HUDEP-2 (cell line): Measurements from ENCODE around the gene MYLK2.

Source experiments
- DNase-seq, 76 experiments: peaks; one replicate each; lab custom pipeline; 2025; ENCODE audit not compliant: unreplicated experiment in 76 of 76; lab: John Stamatoyannopoulos, UW

MYLK2 gene

DNA sequence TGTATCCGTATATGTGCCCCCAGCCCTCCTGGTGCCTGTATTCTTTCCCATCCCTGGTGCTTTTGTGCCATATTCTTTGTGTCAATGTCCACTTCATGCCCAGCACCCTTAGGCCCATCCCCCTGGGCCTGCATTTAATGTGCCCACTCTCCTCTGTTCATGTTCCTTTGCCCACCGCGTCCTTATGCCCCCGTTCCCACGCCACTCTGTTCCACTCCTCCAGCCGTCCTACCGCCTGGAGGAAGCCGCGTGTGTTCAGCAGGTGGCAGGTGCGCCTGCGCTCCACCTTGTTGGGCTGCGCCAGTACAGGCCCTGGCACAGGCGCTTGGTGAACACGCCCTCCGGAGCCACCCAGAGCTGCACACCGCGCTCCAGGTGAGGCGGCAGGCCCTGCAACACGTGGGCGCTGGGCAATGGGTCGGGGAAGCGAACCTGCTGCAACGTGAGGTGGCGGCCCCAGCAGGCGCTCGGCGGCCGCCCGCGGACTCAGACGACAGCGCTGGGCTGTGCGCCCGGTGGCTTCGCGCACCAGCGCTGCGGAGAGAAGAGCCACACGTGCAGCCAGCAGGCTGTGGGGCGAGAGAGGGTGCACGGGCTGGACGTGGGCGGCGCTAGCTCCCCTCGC, 30.3 kb downstream of the MYLK2 start:
- no peak for DNase-seq

DNA sequence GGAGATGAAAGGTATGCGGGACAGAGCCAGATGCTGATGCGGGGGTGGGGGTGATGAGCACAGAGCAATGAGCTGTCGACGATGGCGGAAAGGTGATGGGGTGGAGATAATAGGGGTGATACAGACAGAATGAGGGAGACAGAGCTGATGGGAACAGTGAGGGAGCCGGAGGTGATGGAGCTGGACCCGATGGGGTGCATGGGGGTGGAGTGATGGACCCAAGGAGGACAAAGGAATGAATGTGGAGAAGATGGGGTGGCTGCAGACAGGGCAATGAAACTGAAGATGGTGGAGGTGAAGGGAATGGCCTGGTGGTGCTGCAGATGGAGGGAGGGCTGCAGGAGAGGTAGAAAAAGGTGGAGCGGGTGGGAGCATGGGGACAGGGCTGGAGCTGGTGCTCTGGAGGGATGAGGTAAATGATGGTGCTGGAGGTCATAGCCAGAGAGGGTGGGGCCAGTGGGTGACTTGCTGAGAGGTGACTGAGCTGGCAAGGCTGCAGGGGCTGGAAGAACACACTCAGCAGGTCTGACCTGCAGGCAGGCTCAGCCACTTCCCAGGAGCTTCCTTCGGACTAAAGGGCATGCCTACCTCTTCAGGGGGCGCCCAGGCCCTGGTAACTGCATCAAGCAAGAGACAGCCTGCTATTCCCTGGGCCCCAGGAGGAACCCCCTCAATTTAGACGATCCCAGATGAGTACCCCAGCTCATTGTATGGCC, 32.2 kb downstream of the MYLK2 start:
- DNase-seq, result no peak

DNA sequence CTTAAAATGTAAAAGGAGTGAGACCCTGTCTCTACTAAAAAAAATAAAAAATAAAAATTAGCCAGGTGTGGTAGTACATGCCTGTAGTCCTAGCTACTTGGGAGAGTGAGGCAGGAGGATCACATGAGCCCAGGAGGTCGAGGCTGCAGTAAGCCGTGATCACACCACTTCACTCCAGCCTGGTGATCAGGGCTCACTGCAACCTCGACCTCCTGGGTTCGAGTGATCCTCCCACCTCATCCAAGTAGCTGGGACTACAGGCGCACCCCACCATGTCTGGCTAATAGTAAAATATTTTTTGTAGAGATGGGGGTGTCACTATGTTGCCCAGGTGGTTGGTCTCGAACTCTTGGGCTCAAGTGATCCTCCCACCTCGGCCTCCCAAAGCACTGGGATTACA, 34.3 kb downstream of the MYLK2 start:
- DNase-seq, result no peak

DNA sequence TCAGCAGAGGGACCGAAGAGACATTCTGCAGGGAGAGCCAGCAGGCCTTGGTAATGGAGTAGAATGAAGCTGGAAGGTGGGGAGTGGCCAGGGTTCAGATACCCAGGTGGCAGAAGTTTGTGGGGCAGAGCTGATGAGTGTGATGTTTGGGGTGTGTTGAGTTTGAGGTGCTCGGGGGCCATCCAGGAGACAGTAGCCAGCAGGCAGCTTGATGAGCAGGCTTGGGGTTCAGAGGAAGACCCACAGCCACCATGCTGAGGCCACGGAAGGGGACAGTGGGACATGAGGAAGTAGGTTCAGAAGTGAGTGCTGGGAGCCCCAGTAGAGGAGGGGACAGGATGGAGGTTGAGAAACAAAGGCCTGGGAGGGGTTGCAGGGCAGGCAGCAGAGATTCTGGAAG, 37.4 kb downstream of the MYLK2 start:
- DNase-seq, result no peak

DNA sequence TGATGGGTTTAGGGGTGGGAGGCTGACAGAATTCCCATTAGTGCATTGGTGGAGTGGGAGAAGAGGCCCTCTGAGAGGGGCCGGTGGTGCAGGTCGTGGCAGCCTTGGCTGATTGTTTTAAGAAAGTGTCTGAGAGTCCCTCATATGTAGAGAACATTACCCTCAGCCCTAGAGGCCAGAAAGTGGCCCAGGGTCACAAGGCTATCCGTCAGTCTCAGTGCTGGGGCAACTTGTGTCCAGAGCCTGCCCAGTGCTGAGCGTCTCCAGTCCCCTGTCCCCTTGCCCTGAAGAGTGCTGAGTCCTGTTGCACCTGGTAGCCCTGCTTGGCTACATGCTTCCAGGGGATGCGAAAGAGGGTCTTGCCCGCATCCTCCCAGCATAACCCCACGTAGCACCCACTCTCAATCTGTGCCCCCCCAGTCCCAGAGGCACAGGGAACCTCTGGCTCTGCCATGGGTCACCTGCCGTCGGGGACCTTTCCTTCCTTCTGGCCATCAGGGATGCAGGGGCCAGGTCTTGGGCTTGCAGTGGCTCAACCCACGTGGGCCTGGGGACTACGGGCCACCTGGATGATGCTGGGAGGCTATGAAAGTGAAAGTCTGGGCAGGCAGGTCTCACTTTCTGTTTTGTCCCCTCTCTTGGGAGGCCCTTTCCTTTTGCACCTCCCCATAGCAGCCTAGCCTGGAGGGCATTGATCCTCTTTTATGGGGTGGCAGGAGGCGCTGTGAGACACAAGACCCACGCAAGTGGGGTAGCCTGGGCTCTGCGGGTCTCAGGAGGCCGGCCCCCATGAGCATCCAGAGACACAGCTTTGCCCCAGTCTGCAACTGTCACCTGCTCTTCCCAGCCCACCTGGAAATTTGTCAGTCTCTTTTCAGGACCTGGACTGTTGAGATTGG, 39.0 kb downstream of the MYLK2 start:
- DNase-seq, result no peak

DNA sequence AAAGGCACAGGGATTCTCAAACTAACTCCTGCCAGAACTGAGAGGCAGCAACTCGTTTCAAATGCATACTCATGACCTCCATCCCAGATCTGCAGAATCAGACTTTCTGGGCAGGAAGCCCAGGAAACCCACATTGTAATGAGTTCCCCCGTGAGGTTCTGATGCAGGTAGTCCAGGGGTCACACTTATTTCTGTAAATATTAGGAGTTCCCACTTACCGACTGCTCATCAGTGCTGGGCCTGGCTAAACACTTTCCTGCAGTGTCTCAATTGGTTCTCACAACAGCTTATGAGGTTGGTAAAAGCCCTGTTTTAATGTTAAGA, 39.6 kb downstream of the MYLK2 start:
- no peak for DNase-seq

DNA sequence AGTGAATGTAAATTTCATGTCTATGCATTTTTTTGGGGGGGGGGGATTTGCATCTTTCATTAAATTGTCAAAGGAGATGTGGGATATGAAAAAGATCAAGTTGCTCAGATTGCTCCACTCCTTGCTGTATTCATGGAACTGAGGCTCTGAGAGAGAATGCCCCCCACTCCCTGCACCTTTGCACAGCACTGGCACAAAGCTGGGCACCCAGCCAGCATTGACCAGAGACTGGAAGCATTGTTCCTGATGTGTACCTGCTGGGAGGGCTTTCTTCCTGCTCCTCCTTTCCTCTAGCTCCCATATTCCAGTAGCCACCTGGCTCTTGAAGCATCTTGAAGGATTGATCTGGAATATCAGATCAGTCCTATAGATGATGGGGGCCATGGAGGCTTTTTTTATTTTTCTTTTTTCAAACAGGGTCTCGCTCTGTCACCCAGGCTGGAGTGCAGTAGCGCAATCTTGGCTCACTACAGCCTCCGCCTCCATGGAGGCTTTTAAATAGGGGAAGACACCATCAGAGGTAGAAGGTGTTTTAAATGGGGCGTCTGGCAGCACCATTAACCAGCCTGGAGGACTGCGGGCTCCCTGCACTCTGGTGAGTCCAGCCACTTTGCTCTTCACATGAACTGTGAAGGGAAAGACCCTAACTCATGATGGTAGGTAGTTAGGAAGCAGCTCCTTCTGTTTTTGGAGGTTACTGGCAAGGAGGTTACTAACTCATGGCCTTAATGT, 40.3 kb downstream of the MYLK2 start:
- no peak for DNase-seq

DNA sequence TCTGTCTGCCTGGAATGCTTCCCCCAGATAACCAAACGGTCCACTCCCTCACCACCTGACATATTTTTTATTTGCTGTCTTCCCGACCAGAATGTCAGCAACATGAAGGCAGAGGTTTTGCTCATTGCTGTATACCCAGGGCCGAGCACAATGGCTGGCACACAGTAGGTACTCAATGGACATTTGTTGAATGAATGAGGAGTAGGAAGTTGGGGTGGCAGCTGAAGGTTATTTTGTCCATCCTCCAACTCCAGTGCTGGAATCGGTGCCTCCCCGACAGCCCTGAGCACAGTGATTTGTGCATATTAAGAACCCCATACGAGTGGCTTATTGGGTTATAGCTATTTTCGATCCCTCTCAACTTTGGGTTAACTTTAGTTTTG, 40.8 kb downstream of the MYLK2 start:
- DNase-seq, result no peak

DNA sequence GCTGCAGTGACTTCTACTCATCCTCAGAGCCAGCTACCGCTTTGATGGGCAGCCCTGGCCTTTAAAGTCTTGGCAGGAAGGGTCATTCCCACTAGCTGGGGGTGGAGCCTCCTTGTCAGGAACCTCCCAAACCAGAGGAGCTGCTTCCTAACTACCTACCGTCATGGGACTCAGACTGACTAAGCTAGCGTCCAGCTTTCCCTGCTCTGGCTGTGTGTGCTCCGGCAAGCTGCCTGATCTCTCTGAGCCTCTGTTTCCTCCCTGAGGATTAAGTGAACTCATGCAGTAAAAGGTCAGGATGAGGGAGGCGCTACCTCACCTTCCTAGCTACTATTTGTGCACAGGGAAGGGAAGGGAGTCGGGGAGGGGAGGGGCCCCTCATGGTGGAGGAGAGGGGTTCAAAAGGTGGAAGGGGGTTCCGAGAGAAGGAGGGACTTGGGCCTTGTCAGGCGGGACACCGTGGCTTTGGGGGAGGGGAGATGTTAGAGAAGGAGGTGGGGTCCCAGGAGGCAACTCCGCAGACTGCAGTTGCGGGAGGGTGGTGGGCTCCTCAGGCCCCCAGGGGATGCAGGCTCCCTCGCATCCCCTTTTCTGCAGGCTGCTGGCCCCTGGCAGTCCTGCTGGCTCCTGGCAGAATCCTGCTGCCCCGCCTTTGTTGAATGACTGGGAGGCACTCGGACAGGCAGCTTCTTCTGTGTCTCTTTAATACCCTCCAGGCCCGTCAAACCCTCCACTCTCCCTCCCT, 41.4 kb downstream of the MYLK2 start:
- no peak for DNase-seq

DNA sequence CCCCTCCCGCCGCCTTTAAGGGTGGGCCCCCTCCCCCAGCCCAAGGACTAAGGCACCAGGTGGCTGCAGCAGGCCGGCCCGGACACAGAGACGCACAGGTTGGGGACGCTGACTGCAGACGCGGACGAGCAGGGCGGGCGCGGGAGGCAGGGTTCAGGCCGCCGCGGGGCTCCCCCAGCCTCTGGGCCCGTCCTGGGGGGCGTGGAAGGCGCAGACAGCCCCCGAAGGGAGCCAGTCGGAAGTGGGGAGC, 41.9 kb downstream of the MYLK2 start:
- DNase-seq, result no peak

DNA sequence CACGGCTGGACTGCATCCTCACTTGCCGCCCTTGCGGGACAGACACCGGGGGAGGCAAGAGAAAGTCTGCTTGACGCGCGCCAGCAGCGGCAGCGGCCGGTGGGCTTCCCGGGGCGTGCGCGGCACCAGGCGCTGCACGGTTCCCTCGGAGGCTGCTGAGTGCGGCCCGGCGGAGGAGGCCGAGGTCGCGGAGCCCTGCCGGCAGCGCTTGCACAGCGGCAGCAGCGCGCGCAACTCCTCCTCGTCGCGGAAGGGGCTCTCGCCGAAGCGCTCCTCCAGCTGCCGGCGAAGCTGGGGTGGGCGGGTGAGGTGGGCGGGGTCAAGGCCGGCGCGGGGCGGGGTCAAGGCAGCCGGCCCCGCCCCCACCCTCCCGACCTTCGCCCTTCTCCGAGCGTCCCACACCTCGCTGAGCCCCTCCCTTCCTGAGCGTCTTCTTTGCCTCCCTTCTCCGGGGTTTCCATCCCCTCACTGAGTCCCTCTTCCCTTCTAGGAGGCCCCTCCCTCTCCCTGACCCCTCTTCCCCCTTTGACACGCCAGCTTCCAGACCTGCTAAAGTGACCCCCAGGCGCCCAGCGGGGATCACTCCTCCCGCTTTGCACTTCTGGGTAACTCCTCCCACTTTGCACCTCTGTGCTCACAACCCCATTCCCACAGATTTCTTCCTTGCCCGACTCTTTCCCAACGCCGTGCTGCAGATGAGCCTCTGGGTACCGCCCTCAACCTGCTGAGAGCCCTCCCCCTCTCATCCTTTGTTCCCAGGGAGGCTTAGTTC, 42.4 kb downstream of the MYLK2 start:
- DNase-seq, result peak in 28 of 76 experiments; percentile 1 to 54 (median 30)

DNA sequence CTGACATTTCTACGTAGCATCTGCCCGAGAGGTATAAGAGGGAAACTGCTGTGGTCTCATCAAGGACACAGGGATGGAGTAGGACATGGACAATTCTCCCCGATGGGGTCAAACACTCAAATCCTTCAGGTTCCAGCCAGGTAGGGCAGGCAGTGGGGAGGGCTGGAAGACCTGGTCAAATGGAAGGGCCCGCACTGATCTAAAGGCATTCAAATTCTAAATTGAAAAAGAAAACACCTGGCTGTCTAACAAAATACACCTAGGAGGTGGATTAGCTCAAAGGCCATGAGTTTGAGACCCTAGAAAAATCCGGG, 43.0 kb downstream of the MYLK2 start:
- no peak for DNase-seq

DNA sequence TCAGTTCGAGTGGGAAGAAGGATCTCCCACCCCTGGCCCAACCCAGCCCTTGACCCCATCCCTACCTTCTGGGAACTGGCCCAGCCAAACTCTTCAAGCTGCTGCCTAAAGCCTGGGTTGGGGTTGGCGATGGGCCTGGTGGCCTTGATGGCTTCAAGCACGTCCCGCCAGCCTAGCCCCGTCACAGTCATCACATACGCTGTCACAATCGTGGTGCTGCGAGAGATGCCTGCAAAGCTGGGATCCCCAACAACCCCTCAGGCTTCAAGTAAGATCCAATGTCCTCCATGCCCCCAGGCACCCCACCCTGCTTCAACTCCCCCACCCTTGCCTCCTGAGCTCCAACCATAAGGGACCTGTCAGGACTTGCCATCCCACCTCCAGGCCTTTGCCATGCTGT, 43.4 kb downstream of the MYLK2 start:
- DNase-seq, result no peak

DNA sequence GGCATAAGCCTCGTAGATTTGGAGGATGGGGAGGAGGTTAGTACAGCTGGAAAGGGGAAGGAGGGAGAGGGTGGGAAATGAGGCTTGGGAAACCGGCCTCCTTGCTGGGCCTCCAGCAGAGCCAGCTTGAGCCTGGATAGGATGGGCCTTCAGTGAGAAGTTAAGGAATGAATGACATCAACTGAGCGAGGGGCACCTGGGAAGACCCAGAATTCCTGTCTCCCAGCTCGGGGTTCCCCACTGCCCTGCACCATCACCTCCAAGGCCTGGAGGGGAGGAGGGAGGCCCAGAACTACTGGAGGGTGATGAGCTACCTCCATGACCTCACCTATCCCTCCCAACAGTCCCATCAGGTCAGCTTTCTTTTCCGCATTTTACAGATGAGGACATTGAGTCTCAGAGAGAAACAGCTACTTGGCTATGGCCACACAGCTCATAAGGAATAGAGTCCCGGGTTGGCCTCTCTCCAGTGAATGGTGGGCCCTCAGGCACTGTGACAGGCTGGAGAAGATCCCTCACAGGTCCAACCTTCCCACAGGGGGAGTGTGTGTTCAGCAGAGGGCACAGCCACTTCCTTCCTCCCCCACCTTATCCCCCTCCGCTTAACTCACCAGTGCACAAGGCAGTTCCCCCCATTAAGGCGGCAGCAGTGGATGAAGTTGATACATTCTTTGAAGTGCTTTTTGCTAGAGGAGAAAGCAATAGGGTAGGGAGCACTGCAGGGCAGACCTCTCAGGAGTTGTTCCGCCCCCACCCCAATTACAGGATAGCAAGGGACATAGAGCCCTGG, 44.3 kb downstream of the MYLK2 start:
- no peak for DNase-seq

DNA sequence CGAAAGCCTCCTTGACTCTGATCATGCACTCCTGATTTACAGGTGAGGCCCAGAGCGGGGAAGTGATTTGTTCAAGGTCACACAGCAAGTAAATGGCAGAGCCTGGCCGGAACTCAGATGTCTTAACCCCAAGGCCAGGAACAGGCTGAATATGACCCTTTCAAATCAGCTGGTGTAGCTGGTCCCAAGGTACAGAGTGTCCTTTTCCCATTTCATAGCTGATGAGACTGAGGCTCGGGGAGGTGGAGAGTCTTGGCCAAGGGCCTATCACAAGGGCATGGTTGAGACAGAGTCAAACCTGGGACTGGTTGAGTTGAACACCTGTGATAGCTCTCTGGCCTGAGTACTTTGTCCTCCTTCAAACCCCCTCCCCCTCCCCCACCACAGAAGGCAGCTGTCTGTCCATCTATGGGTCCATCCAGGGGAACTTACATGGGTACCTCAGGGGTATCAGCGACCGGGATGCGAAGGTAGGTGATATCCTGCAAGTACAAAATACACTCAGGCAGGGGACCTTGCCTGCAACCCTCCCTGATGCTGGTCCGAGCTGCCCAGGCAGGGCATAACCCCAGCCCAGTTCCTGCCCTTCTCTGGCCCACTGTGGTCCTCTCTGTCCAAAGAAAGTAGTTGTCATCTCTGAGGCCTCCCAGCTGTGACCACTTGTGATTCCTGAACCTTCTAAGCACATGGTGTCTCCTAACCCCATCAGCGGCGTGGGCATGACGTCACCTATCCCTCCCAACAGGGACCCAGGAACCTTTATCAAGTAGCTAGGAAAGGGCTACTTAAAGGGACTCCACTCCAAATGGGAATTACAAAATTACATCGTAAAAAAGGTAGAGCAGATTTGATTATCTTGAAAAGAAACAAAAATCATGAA, 45.6 kb downstream of the MYLK2 start:
- no peak for DNase-seq

DNA sequence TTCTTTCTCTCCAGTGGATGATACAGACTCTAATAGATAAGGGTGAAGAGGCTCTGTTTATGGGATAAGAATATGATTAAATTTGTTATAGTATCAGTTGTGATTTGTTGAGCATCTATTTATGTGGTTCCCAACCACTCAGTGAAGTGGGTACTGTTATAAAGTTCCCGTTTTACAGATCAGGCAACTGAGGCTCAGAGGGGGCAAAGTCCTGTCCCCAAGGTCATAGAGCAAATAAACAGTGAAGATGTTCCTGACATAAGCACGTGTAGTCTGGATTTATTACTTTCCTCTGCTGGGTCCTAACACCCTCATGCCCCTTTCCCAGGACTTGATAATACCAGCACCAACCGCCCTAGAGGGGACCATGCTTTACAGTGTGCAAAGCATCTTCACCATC, 47.1 kb downstream of the MYLK2 start:
- no peak for DNase-seq

DNA sequence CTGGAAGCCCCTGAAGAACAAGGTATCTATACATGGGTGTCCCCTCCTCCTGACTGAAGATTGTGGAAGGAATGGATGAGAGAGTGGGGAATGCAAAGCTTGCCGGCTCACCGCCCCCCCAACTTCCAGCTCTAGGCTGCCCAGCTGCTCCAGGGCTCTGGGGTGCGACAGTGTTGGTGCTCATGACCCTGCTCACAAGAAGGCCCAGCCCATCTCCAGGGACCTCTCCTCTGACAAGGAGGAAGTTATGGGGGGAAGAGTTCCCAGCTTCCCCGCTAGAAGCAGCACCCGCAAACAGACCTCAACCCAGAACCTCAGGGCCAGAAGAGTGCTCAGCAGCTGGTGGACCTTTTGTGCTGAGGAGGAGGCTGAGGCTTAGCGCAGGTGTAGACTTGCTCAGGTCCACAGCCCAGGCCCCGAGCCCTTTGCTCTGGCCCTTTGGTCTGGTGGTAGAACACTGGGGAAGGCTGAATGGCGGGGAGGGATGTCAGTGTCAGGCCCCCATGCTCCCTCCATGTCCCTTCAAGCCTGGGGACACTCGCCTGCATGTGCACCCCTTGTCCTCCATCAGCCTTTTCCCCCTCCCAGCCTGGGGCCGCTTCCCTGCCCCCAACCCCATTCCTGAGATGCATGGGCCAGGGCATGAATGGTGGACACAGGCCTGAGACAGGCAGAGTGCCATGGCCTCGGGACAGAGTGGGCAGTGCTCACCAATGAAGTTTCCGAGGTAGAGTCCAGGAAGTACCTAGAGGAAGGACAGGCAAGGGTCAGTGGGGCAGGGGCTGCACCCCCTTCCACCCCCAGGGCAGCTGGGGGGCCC, 49.9 kb downstream of the MYLK2 start:
- no peak for DNase-seq

DNA sequence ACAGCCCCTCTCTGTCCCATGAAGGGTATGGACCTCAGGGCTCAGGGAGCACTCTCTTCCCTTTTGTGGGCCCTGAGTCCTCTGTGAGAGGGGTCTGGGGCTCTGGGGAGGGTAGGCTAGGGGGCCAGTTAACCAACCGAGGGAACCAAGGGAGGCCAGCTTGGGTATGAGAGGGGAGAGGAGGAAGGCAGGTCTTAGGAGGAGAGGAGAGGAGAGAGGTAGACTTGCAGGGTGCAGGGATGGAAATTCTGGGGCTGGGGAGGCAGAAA, 50.5 kb downstream of the MYLK2 start:
- DNase-seq, result no peak
